GM19397 (cell line): Measurements from ENCODE around the gene DNAJA3.
"Not testable (repeated sequence)": the region's sequence is repeated elsewhere in the genome, so short reads cannot be mapped to it uniquely, and the experiment has no call there.

Experiments
- ATAC-seq: cut with Tn5 transposase; IDR thresholded peaks from one replicate; pipeline ENCODE4 v1.9.1; 2021; ENCODE audit warnings: mild to moderate bottlenecking, moderate library complexity; ENCODE audit not compliant: unreplicated experiment

The DNAJA3 gene

GRCh38 chr16:4386951-4387565 is 38.6 kb upstream of the DNAJA3 start:
- no peak for ATAC-seq

GRCh38 chr16:4387781-4388180 is 37.9 kb upstream of the DNAJA3 start:
- no peak for ATAC-seq

- ATAC-seq: no peak
These were observed 37.2 kb upstream of the DNAJA3 start for GRCh38 chr16:4388271-4389021.

GRCh38 chr16:4389051-4389955 is 36.4 kb upstream of the DNAJA3 start:
- ATAC-seq: no peak

- no peak for ATAC-seq
These were observed 35.1 kb upstream of the DNAJA3 start for GRCh38 chr16:4390266-4391260.

GRCh38 chr16:4391631-4392381 is 33.9 kb upstream of the DNAJA3 start:
- no peak for ATAC-seq

- no peak for ATAC-seq
These were observed 33.1 kb upstream of the DNAJA3 start for GRCh38 chr16:4392382-4393239.

- ATAC-seq: no peak
These were observed 32.4 kb upstream of the DNAJA3 start for GRCh38 chr16:4393240-4393600.

GRCh38 chr16:4393850-4394249 is 31.8 kb upstream of the DNAJA3 start:
- ATAC-seq: not testable (repeated sequence)

GRCh38 chr16:4395055-4395726 is 30.5 kb upstream of the DNAJA3 start:
- no peak for ATAC-seq

- ATAC-seq: no peak
These were observed 26.5 kb upstream of the DNAJA3 start for GRCh38 chr16:4399001-4399730.

GRCh38 chr16:4401094-4401501 is 24.6 kb upstream of the DNAJA3 start:
- no peak for ATAC-seq

GRCh38 chr16:4401510-4401909 is 24.2 kb upstream of the DNAJA3 start:
- ATAC-seq: no peak

- ATAC-seq: no peak
These were observed 23.1 kb upstream of the DNAJA3 start for GRCh38 chr16:4402439-4403132.

- ATAC-seq: no peak
These were observed 22.3 kb upstream of the DNAJA3 start for GRCh38 chr16:4403133-4403949.
